C4-2B (cell line): ENCODE data around the gene RAB24.

Source experiments
- CTCF ChIP-seq: fragments of 450-650 bp; conservative IDR thresholded peaks from 2 replicates; pipeline ENCODE4 v1.5.1; 2017; ENCODE audit warnings: mild to moderate bottlenecking
- ZFX ChIP-seq: fragments of 450-650 bp; IDR thresholded peaks from 2 replicates; pipeline ENCODE4 v1.6.1; 2017

- TF ChIP-seq CTCF (no peak), ZFX (no peak; the same call in 1 of the 2 replicates)
Measured at GRCh38 chr5:177311392-177311722, 7.8 kb upstream of the RAB24 start.
